KOPT-K1 (cell line): ENCODE data around the gene RETREG2.

Experiments used
- H3K27ac ChIP-seq: fragments of 200-600 bp; sonication (generic); 2 replicates; pipeline ENCODE4 v1.5.1; 2016; ENCODE audit warnings: antibody characterized with exemption, mild to moderate bottlenecking, low read depth, low read length; ENCODE audit not compliant: poor library complexity, severe bottlenecking
- H3K36me3 ChIP-seq: fragments of 200-600 bp; sonication (generic); 2 replicates; pipeline ENCODE4 v1.5.1; 2017; ENCODE audit warnings: antibody characterized with exemption, mild to moderate bottlenecking, low read length, moderate library complexity; ENCODE audit not compliant: insufficient read depth
- H3K9me3 ChIP-seq: fragments of 200-600 bp; sonication (generic); 2 replicates; pipeline ENCODE4 v1.5.1; 2017; ENCODE audit warnings: antibody characterized with exemption, low read length, mild to moderate bottlenecking; ENCODE audit not compliant: insufficient read depth, poor library complexity, severe bottlenecking

Gene RETREG2

DNA sequence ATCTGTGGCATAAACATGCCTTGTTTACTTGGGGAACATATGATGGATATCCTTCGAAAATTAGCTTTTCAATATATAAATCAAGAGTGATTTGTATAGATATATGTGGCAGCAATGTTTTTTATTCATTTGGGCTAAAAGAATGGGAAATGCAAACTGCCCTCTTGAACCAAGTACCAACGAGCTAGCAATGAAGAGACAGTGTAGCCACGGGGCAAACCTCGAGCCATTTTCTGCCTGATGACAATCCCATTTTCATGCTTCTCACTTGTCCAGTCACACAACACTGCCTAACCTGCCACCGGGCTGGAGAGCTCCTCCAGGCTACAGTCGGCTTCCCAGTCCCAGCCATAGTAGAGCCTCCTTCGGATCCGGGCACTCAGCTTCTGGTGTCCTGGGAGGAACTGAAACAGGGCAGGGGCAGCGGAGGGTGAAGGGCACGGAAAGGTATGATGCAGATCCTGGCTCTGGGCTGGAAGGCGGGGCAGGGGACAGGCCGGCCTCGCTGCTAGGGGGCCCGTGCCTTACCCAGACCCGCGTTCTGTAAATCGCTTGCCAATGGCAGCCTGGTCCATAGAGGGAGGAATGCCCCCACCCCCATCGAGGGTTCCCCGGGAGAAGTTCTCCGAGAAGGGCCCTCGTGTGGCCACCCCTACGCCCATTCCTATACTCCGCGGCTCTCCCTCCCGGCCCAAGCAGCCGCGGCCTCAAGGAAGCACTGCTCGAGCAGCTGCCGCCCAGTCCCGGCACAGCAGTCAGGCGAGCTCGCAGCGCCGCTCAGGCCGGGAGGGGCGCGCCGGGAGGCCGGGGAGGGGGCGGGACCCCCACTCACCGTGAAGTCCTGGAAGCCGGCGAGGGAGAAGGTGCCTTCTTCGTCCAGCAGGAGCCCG, 1.9 kb upstream of the RETREG2 start:
- H3K27ac ChIP-seq = peak overlapping the region; percentile 93
- peaks cover 58% of the 10 kb centered on the region for H3K36me3 ChIP-seq
- H3K9me3 ChIP-seq = no peaks in the 10 kb centered on the region

DNA sequence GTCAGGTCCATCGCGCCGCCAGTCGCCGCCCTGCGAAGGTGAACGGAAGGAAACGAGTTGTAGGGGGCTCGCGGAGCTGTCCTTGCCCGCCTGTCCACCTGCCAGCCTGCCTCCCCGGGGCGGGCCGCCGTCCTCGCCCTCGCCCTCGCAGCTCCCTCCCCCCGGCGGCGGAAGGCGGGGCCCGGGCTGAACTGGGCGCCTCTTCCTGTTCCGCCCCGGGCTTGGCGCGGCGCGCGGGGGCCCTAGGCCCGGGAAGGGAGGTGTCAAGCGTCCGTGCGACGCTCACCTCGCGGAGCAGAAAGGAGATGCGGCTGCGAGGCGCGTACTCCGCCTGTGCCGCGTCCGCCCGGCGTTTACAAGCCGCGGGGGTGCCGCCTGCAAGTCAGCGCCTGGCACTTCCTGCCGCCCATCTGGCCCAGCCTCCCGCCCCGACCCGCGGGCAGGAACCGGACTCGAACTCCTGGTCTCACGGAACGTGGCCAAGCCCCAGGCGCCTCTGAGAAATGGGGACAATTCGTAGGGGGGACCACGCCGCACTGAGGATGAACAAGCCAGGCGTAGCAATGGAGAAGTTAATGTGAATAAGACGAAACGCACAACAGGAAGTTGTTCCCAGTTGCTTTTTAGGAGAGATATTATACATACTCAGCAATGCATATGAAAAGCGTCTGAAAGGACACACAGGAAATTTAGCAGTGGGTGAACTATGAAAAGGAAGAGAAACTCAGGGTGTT, 1.1 kb upstream of the RETREG2 start, which contains the start of gene CNPPD1:
CNPPD1 (minus strand) TSS at position 108 of the 734 bp plus-strand sequence; CDS start at position 11, 97 bp downstream.
- peak within 1 kb of the TSS; percentile 93 for H3K27ac ChIP-seq

DNA sequence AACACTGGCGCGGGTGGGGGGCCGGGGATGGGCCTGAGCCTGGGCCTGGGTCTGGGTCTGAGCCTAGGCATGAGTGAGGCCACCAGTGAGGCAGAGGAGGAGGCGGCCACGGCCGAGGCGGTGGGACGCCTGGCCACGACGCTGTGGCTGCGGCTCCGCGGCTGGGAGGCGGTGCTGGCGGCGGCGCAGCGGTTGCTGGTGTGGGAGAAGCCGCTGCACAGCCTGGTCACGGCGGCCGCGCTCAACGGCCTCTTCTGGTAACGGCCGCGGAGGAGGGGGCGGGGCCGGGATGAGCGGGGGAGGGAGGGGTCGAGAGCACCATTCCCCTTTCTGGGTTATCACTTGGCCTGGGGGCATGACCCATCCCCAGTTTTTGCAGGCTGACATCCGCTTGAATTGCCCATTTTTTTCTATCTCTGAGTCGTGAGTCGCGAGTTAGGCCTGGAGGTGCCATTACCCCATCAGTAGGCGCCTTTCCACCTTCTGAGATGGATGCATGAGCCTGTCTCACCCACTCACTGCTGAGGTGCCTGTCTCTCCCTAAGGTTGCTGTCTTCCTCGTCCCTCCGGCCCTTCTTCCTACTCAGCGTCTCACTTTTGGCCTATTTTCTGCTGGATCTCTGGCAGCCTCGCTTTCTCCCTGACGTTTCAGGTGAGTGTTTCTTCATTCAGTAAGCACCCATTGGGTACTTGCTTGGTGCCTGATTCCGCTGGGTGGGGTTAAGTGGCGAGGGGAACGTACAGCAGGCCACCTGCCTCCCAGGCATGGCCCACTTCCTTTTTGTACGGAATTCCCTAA, 501 bp downstream of the RETREG2 start:
- H3K27ac ChIP-seq = peak overlapping the region; percentile 93
- peaks cover 60% of the 10 kb centered on the region for H3K36me3 ChIP-seq
- H3K9me3 ChIP-seq = no peaks in the 10 kb centered on the region

More for the DNA sequence above, 1.1 kb upstream of the RETREG2 start, which contains the start of gene CNPPD1:
- Histone ChIP-seq H3K9me3 (no peaks in the 10 kb centered on the region), H3K36me3 (peaks cover 58% of the 10 kb centered on the region)

DNA sequence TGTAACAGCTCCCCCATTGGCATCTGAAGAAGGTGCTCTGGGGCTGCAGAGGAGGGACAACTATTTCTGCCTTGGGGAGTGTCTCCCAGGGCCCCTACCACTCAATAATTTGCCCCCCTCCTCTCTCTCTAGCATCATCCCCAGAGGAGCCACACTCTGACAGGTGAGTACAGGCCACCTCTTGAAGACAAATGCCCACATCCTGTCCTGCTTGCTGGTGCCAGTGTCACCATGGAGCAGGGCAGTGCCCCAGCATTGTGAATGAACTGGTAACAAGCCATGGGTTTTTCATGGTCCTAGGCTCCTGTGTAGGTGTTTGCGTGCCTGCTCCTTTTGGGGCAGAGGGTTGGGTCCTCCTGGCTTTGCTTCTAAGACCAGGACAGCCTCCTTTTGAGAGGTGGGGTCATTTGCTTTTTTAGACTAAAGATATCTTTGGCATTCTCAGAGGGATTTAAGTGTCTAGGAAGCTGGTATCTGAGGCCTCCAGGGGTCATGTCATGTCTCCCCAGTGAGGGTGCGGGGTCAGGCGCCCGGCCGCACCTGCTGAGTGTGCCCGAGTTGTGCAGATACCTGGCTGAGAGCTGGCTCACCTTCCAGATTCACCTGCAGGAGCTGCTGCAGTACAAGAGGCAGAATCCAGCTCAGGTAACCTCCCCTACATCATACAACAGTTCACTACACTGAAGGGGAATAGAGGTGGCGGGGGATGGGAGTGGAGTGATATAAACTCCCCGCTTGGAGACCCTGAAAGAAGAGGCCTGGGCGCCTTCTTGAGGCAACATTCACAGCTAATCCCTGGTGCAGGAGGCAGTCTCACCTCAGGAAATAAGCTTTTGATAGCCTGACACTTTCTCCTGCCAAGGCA, 1.8 kb downstream of the RETREG2 start:
- Histone ChIP-seq H3K9me3 (no peaks in the 10 kb centered on the region), H3K36me3 (peaks cover 60% of the 10 kb centered on the region), H3K27ac (no peak overlapping the region)

DNA sequence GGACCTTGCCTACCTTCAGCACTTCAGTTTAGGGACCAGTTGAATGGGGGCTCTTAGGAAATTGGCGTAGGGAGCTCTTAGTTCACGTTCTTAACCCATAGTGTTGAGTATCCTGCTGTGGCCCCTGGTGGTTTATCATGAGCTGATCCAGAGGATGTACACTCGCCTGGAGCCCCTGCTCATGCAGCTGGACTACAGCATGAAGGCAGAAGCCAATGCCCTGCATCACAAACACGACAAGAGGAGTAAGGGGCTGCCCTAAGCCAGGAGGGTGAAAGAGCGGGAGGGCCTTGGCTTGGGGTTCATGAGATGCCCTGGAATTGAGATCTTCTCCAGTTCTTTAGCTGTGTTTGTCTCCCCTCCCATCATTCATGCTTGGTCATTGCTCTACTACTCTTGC, 2.9 kb downstream of the RETREG2 start:
- Histone ChIP-seq H3K9me3 (no peaks in the 10 kb centered on the region), H3K27ac (no peak overlapping the region), H3K36me3 (peaks cover 67% of the 10 kb centered on the region)

DNA sequence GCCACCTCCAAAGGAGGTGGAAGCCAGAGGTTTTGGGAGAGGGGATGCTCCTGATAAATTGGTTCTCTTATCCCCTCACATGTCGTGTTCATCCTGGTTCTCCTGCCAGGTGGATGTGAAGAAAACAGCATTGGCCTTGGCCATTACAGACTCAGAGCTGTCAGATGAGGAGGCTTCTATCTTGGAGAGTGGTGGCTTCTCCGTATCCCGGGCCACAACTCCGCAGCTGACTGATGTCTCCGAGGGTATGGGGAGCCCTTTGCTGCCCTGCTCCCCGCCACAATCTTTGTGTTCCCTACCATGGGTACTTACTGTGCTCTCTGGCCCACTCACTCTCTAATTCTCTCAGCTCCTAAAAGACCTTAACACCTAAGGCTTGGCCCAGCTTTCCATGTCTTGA, 3.5 kb downstream of the RETREG2 start:
- no peaks in the 10 kb centered on the region for H3K9me3 ChIP-seq
- H3K27ac ChIP-seq = no peak overlapping the region
- peaks cover 67% of the 10 kb centered on the region for H3K36me3 ChIP-seq

DNA sequence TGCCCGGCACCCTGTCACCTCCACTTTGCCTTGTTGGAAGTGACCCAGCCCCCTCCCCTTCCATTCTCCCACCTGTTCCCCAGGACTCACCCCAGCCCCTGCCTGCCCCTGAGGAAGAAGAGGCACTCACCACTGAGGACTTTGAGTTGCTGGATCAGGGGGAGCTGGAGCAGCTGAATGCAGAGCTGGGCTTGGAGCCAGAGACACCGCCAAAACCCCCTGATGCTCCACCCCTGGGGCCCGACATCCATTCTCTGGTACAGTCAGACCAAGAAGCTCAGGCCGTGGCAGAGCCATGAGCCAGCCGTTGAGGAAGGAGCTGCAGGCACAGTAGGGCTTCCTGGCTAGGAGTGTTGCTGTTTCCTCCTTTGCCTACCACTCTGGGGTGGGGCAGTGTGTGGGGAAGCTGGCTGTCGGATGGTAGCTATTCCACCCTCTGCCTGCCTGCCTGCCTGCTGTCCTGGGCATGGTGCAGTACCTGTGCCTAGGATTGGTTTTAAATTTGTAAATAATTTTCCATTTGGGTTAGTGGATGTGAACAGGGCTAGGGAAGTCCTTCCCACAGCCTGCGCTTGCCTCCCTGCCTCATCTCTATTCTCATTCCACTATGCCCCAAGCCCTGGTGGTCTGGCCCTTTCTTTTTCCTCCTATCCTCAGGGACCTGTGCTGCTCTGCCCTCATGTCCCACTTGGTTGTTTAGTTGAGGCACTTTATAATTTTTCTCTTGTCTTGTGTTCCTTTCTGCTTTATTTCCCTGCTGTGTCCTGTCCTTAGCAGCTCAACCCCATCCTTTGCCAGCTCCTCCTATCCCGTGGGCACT, 4.5 kb downstream of the RETREG2 start:
- Histone ChIP-seq H3K36me3 (peaks cover 67% of the 10 kb centered on the region), H3K9me3 (no peaks in the 10 kb centered on the region), H3K27ac (no peak overlapping the region)

DNA sequence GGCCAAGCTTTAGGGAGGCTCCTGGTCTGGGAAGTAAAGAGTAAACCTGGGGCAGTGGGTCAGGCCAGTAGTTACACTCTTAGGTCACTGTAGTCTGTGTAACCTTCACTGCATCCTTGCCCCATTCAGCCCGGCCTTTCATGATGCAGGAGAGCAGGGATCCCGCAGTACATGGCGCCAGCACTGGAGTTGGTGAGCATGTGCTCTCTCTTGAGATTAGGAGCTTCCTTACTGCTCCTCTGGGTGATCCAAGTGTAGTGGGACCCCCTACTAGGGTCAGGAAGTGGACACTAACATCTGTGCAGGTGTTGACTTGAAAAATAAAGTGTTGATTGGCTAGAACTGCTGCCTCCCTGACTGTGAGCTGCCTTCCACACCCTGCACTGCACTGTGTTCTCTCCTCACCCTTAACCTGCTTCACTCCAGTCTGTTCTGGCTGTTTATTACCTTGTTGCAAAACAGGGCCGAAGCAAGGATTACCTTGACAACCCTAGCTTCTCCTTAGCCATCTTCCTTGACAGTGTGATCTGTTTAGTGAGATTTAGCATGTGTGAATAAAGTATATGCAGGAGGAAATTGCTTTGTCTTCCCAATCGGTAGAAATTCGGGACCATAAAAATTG, 5.2 kb downstream of the RETREG2 start:
- Histone ChIP-seq H3K27ac (no peak overlapping the region), H3K9me3 (no peaks in the 10 kb centered on the region), H3K36me3 (peaks cover 67% of the 10 kb centered on the region)

DNA sequence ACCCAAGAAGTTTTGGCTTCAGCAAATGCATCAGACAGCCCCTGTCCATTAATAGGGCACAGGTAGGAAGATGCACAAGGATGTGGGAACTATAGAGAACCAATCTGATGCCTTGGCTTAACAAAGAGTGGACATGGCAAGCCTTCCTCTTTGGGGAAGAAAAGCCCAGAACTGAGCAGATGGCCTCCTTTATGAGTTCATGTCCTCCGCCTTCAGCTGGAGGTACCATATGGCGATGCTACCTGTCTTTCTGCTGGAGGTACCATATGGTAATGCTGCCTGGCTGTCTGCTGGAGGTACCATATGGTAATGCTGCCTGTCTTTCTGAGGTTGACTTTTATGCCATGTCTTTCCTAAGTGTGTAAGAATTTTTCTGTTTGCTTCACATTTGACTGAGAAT, 6.0 kb downstream of the RETREG2 start:
- Histone ChIP-seq H3K9me3 (no peaks in the 10 kb centered on the region), H3K36me3 (peaks cover 66% of the 10 kb centered on the region), H3K27ac (no peak overlapping the region)

DNA sequence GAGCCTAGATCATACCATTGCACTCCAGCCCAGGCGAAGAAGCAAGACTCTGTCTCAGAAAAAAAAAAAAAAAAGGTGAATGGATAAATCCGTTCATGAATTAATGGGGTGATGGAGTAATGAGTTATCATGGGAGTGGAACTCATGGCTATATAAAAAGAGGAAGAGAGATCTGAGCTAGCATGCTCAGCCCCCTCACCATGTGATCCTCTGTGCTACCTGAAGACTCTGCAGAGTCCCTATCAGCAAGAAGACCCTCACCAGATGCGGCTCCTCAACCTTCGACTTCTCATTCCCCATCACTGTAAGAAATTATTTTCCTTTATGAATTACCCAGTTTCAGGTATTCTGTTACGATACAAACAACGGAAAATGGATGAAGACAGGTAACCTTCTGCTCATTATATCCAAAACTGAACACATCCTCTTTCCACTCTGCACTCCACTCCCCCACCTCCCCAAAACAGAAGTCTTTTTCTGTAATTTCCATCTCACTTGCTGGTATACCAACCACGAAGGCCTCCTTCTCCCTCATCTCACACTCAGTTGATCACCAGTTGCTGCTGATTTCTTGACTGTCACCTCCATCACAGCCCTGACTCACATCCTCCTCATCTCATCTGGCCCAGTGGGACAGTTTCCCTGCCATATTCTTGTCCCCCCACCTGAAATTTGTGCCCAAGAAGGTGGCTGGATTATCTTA, 8.8 kb downstream of the RETREG2 start:
- Histone ChIP-seq H3K36me3 (peaks cover 38% of the 10 kb centered on the region), H3K9me3 (no peaks in the 10 kb centered on the region), H3K27ac (no peak overlapping the region)

DNA sequence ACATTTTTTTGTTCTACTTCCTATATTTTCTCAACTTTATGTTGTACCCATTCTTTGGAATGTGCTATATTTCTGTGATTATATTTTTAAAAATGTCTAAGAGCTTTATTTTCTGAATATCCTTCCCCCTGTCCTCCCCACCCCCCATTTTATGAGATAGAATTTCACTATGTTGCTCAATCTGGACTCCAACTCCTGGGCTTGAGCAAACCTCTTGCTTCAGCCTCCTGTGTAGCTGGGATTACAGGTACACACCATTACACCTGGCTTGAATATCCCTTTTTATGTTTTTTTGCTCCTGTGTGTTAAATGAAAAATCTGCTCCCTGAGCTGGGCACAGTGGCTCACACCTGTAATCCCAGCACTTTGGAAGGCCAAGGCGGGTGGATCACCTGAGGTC, 19.3 kb downstream of the RETREG2 start:
- H3K9me3 ChIP-seq = no peaks in the 10 kb centered on the region
- no peak overlapping the region for H3K27ac ChIP-seq

DNA sequence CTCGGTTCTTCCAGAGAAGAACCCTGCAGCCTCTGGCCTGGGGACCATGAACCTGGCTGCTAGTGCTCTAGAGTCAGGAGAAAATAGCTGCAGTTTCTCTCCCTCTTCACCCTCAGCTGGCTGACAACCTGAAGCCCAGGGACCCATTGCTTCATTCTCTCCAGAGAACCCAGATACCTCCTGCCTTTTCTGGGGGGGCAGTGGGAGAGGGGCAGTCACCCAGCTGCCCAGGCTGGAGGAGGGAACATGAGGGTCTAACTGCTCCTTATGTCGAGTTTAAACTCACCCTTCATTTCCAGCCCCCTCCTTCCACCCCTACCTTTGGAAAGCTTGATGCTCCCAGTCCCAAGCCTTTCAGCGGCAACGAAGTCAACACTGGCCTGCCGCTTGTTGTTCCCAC, 20.9 kb downstream of the RETREG2 start:
- no peaks in the 10 kb centered on the region for H3K9me3 ChIP-seq
- H3K27ac ChIP-seq = no peak overlapping the region
- no peaks in the 10 kb centered on the region for H3K36me3 ChIP-seq

More for the DNA sequence above, 19.3 kb downstream of the RETREG2 start:
- no peaks in the 10 kb centered on the region for H3K36me3 ChIP-seq
